Measurements from ENCODE around the gene RHBDD1. TPM values are rescaled to one million over a fixed set of nuclear protein-coding genes. Genes with fewer than 3 reads are reported as not detected.

Gene RHBDD1
- polyA plus RNA-seq, 1 of the 3 experiments (the other 2 are of a cell fraction), result 10.3 TPM

DNA sequence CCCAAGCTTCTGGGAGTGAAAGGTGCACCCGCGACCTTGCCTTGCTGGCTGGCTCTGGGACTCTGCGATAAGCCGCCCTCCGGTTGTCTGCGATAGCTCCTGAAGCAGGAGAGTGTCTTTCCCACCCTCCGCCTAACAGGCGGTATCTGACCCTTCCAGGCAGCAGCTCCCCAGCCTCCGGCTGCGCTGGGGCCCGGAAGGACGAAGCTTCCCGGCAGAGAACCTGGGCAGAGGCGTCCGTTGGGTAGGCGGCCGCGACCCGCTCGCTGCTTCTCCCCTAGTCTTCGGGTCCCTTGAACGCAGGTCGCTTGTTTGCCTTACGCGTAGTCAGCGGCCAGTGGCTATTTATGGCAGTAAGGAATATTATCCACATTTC lies 446 bp upstream of the RHBDD1 start:
- peak overlapping the region; percentile 76 to 97 for H3K27ac ChIP-seq (ENCODE audit: low read depth in 2 of 2, low read length in 1 of 2)
- H3F3A ChIP-seq (replicated peaks; ENCODE audit: insufficient read depth), result peaks cover 16% of the 10 kb centered on the region
- H3K4me1 ChIP-seq (ENCODE audit: control insufficient read depth in 1 of 2, insufficient read depth in 2 of 2, low read depth in 1 of 2, low read length in 1 of 2), result peaks cover 6 to 18% of the 10 kb centered on the region in 2 experiments; a peak in 3 of 4 replicates
- H3K79me2 ChIP-seq (ENCODE audit: insufficient read depth), result peaks cover 28% of the 10 kb centered on the region
- peak overlapping the region; percentile 93 for H3K4me2 ChIP-seq
- 14% methylated on average over 12 of the region's 26 CpGs for WGBS (ENCODE audit: low lambda C conversion rate)
- peak overlapping the region; percentile 89 for H3K9ac ChIP-seq
- ChIA-PET CTCF (interaction anchor here (0.6 to 1.7 kb wide), 8 partner anchors 10 to 198 kb away, joined by 3 to 9 read pairs (median 4); partner anchors contain the start of gene IRS1), POLR2A (interaction anchor here (0.6 kb wide), 1 partner anchor 11 kb away, joined by 4 read pairs; no protein-coding TSS in a partner anchor)
- no peaks in the 10 kb centered on the region for H3K27me3 ChIP-seq (ENCODE audit: insufficient read depth)
- no peak for DNase-seq
- peaks cover 0 to 6% of the 10 kb centered on the region in 2 experiments for H3K36me3 ChIP-seq (replicated peaks in 1 of 2; ENCODE audit: control insufficient read depth in 1 of 2, insufficient read depth in 2 of 2, low read length in 1 of 2)
- TF ChIP-seq RCOR1 (IDR thresholded peaks at IDR 0.05; ENCODE audit: low read length) (no peak), CHD2 (IDR thresholded peaks at IDR 0.05; ENCODE audit: low read length, partially characterized antibody) (no peak), MEF2A (IDR thresholded peaks at IDR 0.05; ENCODE audit: borderline replicate concordance, low read depth) (no peak), TEAD4 (IDR thresholded peaks at IDR 0.05; ENCODE audit: borderline replicate concordance, insufficient read depth) (no peak), SMC3 (IDR thresholded peaks at IDR 0.05; ENCODE audit: low read depth, low read length) (no peak), ELF1 (IDR thresholded peaks at IDR 0.05) (no peak), FOXJ3 (CRISPR knock-in tag; IDR thresholded peaks at IDR 0.05) (no peak), EZH2phosphoT487 (IDR thresholded peaks at IDR 0.05; ENCODE audit: borderline replicate concordance, low read depth) (no peak)
- TF ChIP-seq, protein P1, sequence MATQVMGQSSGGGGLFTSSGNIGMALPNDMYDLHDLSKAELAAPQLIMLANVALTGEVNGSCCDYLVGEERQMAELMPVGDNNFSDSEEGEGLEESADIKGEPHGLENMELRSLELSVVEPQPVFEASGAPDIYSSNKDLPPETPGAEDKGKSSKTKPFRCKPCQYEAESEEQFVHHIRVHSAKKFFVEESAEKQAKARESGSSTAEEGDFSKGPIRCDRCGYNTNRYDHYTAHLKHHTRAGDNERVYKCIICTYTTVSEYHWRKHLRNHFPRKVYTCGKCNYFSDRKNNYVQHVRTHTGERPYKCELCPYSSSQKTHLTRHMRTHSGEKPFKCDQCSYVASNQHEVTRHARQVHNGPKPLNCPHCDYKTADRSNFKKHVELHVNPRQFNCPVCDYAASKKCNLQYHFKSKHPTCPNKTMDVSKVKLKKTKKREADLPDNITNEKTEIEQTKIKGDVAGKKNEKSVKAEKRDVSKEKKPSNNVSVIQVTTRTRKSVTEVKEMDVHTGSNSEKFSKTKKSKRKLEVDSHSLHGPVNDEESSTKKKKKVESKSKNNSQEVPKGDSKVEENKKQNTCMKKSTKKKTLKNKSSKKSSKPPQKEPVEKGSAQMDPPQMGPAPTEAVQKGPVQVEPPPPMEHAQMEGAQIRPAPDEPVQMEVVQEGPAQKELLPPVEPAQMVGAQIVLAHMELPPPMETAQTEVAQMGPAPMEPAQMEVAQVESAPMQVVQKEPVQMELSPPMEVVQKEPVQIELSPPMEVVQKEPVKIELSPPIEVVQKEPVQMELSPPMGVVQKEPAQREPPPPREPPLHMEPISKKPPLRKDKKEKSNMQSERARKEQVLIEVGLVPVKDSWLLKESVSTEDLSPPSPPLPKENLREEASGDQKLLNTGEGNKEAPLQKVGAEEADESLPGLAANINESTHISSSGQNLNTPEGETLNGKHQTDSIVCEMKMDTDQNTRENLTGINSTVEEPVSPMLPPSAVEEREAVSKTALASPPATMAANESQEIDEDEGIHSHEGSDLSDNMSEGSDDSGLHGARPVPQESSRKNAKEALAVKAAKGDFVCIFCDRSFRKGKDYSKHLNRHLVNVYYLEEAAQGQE (IDR thresholded peaks at IDR 0.05; ENCODE audit: low read depth, low read length), result no peak
- no peaks in the 10 kb centered on the region for H3K9me3 ChIP-seq
- no peaks in the 10 kb centered on the region for H4K20me1 ChIP-seq (ENCODE audit: insufficient read depth)
- H3K4me3 ChIP-seq (ENCODE audit: low read depth in 2 of 2, low read length in 1 of 2), result peak overlapping the region; percentile 73 to 90
- no peaks in the 10 kb centered on the region for H3K9me2 ChIP-seq
- peak overlapping the region; percentile 96 for H2AFZ ChIP-seq (ENCODE audit: low read depth)

DNA sequence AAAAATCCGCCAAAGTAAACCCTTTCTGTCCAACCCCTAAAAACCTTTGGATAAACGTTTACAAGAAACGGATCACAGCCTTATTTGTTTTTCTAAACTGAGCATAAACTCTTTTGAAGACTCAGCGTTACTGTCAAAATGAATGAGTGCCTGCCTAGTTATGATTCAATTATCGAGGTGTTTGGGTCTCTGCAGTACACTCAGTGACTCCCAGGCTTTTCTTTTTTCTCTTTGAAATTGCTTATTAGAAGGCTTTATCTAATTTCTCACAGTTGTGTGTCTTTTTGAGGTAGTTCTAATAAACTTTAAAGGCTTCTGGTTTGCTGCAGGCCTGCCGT lies 663 bp downstream of the RHBDD1 start:
- peaks cover 0 to 11% of the 10 kb centered on the region in 2 experiments for H3K36me3 ChIP-seq (replicated peaks in 1 of 2; ENCODE audit: control insufficient read depth in 1 of 2, insufficient read depth in 2 of 2, low read length in 1 of 2)
- peak overlapping the region; percentile 89 for H3K9ac ChIP-seq
- CTCF ChIA-PET, result interaction anchor here (1.2 to 1.5 kb wide), 2 partner anchors 38 to 197 kb away, joined by 3 to 4 read pairs; no protein-coding TSS in a partner anchor
- H3K4me3 ChIP-seq (ENCODE audit: low read depth in 2 of 2, low read length in 1 of 2), result peak overlapping the region; percentile 73 to 90
- H3F3A ChIP-seq (replicated peaks; ENCODE audit: insufficient read depth), result peaks cover 16% of the 10 kb centered on the region
- peak overlapping the region; percentile 96 for H2AFZ ChIP-seq (ENCODE audit: low read depth)
- H3K4me1 ChIP-seq (ENCODE audit: control insufficient read depth in 1 of 2, insufficient read depth in 2 of 2, low read depth in 1 of 2, low read length in 1 of 2), result peaks cover 6 to 18% of the 10 kb centered on the region in 2 experiments; a peak in 3 of 4 replicates
- H3K9me2 ChIP-seq, result no peaks in the 10 kb centered on the region
- H3K4me2 ChIP-seq, result peak overlapping the region; percentile 93
- TF ChIP-seq, protein P2, sequence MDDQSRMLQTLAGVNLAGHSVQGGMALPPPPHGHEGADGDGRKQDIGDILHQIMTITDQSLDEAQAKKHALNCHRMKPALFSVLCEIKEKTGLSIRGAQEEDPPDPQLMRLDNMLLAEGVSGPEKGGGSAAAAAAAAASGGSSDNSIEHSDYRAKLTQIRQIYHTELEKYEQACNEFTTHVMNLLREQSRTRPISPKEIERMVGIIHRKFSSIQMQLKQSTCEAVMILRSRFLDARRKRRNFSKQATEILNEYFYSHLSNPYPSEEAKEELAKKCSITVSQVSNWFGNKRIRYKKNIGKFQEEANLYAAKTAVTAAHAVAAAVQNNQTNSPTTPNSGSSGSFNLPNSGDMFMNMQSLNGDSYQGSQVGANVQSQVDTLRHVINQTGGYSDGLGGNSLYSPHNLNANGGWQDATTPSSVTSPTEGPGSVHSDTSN (IDR thresholded peaks at IDR 0.05), result peak; percentile 26; the same call in 1 of the 2 replicates
- TF ChIP-seq TAF1 (IDR thresholded peaks at IDR 0.05; ENCODE audit: borderline replicate concordance, low read depth, low read length), result no peak
- no peaks in the 10 kb centered on the region for H4K20me1 ChIP-seq (ENCODE audit: insufficient read depth)
- H3K27me3 ChIP-seq (ENCODE audit: insufficient read depth), result no peaks in the 10 kb centered on the region
- DNase-seq, result peak; percentile 8
- H3K79me2 ChIP-seq (ENCODE audit: insufficient read depth), result peaks cover 31% of the 10 kb centered on the region
- H3K9me3 ChIP-seq, result no peaks in the 10 kb centered on the region
- 5% methylated on average over 6 of the region's 6 CpGs for WGBS (ENCODE audit: low lambda C conversion rate)
- peak overlapping the region; percentile 88 to 97 for H3K27ac ChIP-seq (ENCODE audit: low read depth in 2 of 2, low read length in 1 of 2)
- POLR2A ChIA-PET, result no interaction called here

Measured in SK-N-SH (cell line).